Frontal cortex (tissue), 4 donors: ENCODE data around the gene C3orf52. TPM values are rescaled to one million over a fixed set of nuclear protein-coding genes. Genes with fewer than 3 reads are reported as not detected.
A peak's percentile ranks its signal among the peaks of the same experiment; 100 is the strongest.

Source experiments
- DNase-seq, 2 donors: peaks; one replicate each; pipeline ENCODE4 v3.0.0; 2012; ENCODE audit warnings: low spot score in 2 of 2
- FAIRE-seq: peaks from 2 replicates; lab custom pipeline; 2012; peaks lifted over from hg19 to GRCh38; lab: Jason Lieb, UNC
- small RNA-seq: library from RNA; depleted of rRNA; stranded (forward); fragments of <200 nt; gene quantifications from one replicate; pipeline ENCODE3, GENCODE V24; 2014
- total RNA-seq: library from RNA; depleted of rRNA; stranded (reverse); fragments of >200 nt; gene quantifications from one replicate; pipeline ENCODE4 v1.2.3, GENCODE V29; 2014
- donor health status: control.
- donor health status: control.
- donor health status: control.

C3orf52 gene
- total RNA-seq, 1 donor from 2014 or later = 0.41 TPM

DNA sequence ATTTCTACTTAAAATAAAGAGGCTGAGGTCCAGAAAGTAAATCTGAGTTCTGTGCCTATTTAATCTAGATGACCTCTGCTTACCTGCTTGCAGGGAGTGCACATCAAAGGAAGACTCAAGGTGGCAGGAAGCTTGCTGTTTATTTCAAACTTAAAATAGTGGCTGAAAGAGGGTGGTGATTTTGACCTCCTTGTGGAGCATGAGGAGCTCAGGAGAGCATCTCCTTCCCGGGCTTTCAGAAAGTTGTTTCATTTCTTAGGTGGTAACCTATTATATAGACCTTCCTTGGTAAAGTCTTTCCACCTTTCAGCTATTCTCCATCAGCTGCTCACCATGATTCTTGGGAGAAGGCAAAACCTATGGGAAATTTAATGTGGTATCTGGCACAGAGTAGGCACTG is 46.4 kb downstream of the C3orf52 start:
- no peak for FAIRE-seq

GRCh38 chr3:112132975-112133448 is 46.8 kb downstream of the C3orf52 start, which contains the start of gene GCSAM:
GCSAM (minus strand) TSS chr3:112133248; CDS start chr3:112133120, 128 bp downstream.
- FAIRE-seq (no peak), DNase-seq (no peak)

More for the DNA sequence above, 46.4 kb downstream of the C3orf52 start:
- DNase-seq = no peak

GRCh38 chr3:112133626-112134334 is 47.6 kb downstream of the C3orf52 start:
- no peak for DNase-seq
- FAIRE-seq = no peak

GRCh38 chr3:112134335-112135124 is 48.3 kb downstream of the C3orf52 start:
- no peak for DNase-seq
- FAIRE-seq = no peak

DNA sequence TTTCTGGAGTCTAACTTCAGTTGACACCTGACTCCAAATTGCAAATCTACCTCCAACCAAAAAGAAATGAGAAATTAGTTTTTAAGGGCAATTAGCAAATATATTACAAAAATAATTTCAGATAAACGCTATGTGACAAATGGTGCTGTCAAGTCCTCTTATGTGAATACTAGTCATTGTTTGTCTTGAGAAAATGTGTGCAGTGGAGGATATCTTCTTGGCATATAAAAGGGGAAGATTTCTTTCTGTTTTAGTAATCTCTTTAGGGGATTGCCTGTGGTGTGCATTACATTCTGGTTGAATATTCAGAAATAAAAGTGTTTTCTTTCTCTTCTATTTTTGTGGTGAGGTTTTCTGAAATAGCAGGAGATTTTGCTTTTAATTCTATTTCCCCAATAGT is 49.9 kb downstream of the C3orf52 start:
- DNase-seq (no peak), FAIRE-seq (no peak)

DNA sequence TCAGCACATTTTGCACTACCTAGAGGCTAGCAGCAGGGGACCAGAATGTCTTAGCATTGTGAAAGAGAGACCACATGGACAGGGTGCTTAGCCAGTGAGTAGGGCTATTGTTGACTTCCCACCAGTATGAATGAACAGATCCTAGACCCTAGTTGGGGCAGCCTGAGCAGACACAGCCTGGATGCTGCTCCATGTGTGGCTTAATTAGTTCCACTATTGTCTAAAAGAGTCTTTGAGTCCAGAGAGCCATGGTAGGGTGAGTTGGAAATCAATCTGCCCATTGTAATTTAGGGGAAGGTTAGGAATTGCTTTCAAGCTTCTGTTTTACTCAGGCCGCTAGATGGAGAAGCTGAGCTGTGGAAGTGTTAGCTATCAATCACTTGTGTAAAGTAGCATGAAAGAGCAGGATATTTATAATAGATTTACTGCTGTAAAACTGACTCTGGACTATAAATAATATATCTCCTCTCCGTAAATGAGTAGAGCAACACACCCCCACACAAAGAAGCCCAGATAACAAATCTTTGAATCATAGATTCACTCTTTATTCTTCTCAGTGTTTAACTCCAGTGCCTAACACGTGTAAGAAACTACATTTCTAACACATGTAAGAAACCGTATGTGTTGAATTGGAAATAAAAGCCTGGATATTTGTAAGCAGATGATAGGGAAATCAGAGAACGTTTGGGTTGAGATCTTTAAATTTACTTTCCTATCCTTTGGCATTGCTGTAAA is 50.9 kb downstream of the C3orf52 start:
- FAIRE-seq (peak; percentile 24), DNase-seq (peak; percentile 5 to 36)

DNA sequence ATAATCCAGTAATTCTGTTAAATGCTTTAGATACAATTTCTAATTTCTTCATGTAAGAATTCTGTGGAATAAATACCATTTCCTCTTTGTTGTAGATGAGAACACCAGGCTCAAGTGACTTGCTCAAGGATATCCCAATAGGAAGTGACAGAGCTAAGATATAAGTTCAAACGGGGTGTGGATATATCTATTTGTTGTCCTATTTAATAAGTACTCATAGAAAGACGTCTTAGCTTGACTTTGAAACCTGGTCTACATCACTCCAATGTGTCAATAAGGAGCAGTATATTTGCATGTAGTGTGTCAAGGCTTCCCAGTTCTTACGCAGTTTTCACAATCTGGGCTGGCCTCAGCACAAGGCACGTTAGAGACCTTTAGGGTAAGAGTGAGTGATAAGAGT is 51.6 kb downstream of the C3orf52 start:
- FAIRE-seq (no peak), DNase-seq (no peak)

GRCh38 chr3:112138219-112138969 is 52.2 kb downstream of the C3orf52 start:
- no peak for DNase-seq
- FAIRE-seq = no peak

- no peak for FAIRE-seq
- no peak for DNase-seq
Observed at GRCh38 chr3:112140584-112140983, 54.4 kb downstream of the C3orf52 start.

GRCh38 chr3:112141293-112141692 is 55.1 kb downstream of the C3orf52 start:
- FAIRE-seq = no peak
- no peak for DNase-seq

GRCh38 chr3:112143251-112143650 is 57.1 kb downstream of the C3orf52 start:
- DNase-seq (no peak), FAIRE-seq (no peak)

- FAIRE-seq = no peak
- no peak for DNase-seq
Observed at GRCh38 chr3:112143689-112144088, 57.5 kb downstream of the C3orf52 start.

GRCh38 chr3:112149136-112149535 is 62.9 kb downstream of the C3orf52 start:
- DNase-seq (no peak), FAIRE-seq (no peak)

- DNase-seq (no peak), FAIRE-seq (no peak)
Observed at GRCh38 chr3:112167758-112168157, 81.6 kb downstream of the C3orf52 start.

Small RNAs within 50 kb of the gene (small RNA-seq; reads per million reads assigned to genes)
- gene MIR567 = not detected

Other genes with a start within 250 kb of the C3orf52 start
- gene PHLDB2, start 227.1 kb upstream of the C3orf52 start, total RNA-seq = 9.0 TPM
- 85.6 TPM for gene ABHD10, start 107.4 kb upstream of the C3orf52 start, total RNA-seq
- gene TAGLN3, start 87.5 kb upstream of the C3orf52 start, total RNA-seq = 174 TPM
- 0.41 TPM for gene TMPRSS7, start 51.7 kb upstream of the C3orf52 start, total RNA-seq
- not detected for gene GCSAM, start 46.9 kb downstream of the C3orf52 start, total RNA-seq
- 0.41 TPM for gene SLC9C1, start 207.8 kb downstream of the C3orf52 start, total RNA-seq
- 49.7 TPM for gene CD200, start 246.8 kb downstream of the C3orf52 start, total RNA-seq